NCI-H524 (cell line): Measurements from ENCODE around the gene POTEM.
"Not testable (repeated sequence)": the region's sequence is repeated elsewhere in the genome, so short reads cannot be mapped to it uniquely, and the experiment has no call there.

Experiments
- DNase-seq, 2 experiments: peaks; one replicate each; lab custom pipeline; 2025; lab: John Stamatoyannopoulos, UW

POTEM gene

GRCh38 chr14:19038060-19038664, 70.9 kb downstream of the POTEM start:
- DNase-seq: not testable (repeated sequence)

GRCh38 chr14:19038785-19039184, 71.6 kb downstream of the POTEM start:
- not testable (repeated sequence) for DNase-seq

GRCh38 chr14:19043384-19043783, 76.2 kb downstream of the POTEM start:
- not testable (repeated sequence) for DNase-seq
